GM18511 (cell line): ENCODE measurements around the gene NEK11.
"Not testable (repeated sequence)": the region's sequence is repeated elsewhere in the genome, so short reads cannot be mapped to it uniquely, and the experiment has no call there.

Experiments
- ATAC-seq: cut with Tn5 transposase; IDR thresholded peaks from one replicate; pipeline ENCODE4 v1.9.1; 2021; ENCODE audit warnings: mild to moderate bottlenecking, moderate library complexity; ENCODE audit not compliant: unreplicated experiment

The NEK11 gene

DNA sequence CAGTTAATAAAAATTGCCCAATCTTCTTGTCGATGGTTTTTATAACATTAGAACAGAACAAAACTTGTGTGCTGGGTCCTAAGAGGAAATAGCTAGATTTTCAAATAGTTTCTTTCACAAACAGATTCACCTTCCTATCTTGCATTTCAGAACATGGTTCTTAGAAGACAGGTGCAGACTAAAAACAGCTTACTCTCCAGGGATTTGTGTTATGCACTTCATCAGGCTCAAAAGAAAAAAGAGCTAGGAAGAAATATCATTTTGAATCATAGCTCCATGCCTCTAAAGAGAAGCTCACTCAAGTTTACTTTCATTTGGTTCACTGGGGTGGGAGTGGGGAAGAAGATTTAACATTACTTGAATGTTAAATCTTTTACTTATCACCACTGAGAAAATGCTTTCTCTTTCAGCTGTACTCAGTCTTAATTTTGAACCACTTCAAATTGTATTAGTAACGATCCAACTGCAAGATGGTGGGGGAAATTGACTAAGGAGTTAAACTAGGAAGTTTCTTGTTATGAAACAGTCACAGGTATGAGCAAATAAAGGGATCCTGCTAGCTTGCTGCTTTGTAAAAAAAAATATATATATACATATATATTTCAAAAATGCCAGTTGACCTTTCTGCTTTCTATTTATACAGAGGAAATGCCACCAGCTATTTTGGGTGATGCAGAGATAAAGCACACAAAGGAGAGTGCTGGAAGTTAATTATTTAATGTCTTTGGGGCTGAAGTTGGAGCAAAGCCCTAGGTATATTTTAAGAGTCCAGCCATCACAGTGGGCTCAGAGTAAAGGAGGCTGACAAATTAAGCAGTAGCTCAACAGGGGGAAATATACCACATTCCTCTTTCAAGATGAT, 326.6 kb downstream of the NEK11 start:
- ATAC-seq: peak; percentile 59

DNA sequence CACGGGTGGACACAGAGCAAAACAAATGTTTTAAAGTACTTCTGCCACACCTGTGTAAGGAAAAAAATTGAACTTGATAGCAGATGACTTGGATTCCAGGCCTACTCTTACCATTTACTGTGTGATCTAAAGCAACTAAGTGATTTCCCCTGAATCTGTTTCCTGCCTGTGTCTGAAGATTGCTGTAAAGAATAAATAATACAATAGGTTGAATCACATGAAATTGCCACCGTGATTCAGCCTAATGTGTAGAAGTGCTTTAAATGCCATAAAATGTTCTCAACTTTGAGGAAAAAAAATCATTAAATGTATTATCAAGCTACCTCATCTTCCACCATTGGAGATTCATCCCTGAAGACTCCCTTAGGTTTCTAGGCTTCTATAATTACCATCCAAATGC, 327.3 kb downstream of the NEK11 start:
- peak; percentile 22 for ATAC-seq

DNA sequence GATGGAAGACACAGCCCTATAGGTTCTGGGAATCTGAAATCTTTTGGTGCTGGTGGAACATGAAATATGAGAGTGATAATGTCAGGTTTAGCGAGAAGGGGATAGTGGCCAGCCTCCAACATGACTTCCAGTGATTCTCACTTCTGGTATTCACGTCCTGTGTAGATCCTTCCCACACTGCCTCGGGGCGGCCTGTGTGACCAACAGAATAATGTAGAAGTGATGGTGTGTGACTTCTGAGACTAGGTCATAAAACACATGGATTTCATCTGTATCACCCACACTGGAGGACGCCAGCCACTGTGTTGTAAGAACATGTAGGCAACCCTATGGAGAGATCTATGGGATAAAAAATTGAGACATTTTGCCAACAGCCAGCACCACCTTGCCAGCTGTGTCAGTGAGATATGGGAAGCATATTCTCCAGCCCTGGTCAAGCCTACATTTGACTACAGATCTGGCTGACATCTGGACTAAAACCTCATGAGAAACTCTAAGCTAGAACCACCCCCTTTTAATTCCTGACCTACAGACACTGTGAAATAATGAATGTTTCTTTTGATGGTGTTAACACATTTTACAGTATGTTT, 329.4 kb downstream of the NEK11 start:
- no peak for ATAC-seq

DNA sequence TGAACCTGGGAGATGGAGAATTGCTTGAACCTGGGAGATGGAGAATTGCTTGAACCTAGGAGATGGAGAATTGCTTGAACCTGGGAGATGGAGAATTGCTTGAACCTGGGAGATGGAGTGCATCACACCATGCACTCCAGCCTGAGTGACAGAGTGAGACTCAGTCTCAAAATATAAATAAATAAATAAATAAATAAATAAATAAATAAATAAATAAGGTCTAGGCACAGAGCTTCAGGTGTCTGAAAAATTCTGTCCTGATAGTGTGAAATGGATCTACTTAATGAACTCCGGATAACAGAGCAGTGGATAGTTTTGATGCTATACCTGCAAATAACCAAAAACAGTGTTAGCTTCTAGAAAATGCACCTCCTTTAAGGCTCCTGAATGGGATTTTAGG, 330.6 kb downstream of the NEK11 start:
- no peak for ATAC-seq

DNA sequence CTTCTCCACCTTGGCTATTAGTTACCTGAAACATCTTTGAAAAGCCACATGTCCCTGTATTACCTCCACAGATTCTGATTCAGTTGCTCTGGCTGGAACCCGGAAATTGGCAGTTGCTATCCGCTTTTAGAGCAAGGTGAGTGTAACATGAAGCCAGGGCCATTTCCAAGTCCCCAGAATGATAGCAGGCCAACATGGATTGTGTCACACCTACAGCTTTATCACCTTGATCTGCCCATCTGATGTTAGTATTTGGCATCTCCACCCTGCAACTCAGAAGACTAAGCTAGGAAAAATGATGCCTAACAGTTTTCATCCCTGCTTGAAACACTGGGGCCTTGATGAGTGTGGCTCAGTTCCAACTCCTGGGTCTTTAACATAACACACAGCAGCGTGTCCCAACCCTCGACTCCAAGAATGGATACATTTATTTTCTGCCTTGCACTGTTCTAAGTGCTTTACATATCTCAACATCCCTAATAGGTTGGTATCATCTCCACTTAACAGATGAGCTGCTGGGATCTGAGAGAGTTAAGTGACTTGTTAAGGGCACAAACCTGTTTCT, 333.6 kb downstream of the NEK11 start:
- no peak for ATAC-seq

DNA sequence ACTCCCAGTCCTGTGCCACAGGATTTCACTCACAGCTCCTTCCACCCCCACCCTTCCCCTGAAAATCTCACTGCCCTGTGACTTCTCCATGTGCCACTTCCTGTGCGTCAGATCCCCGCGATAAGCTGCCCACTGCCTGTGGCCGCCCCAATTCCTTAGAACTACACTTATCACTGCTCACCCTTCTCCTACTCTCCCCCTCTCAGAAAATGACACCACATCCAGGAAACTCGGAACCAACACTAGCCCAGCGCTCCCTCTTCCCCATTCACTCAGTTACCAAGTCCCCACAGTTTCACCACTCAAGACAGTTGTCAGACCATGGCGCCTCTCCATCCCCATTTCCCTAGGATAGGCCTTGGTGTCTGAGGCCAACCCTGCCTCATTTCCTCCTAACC, 334.4 kb downstream of the NEK11 start:
- ATAC-seq: not testable (repeated sequence)

DNA sequence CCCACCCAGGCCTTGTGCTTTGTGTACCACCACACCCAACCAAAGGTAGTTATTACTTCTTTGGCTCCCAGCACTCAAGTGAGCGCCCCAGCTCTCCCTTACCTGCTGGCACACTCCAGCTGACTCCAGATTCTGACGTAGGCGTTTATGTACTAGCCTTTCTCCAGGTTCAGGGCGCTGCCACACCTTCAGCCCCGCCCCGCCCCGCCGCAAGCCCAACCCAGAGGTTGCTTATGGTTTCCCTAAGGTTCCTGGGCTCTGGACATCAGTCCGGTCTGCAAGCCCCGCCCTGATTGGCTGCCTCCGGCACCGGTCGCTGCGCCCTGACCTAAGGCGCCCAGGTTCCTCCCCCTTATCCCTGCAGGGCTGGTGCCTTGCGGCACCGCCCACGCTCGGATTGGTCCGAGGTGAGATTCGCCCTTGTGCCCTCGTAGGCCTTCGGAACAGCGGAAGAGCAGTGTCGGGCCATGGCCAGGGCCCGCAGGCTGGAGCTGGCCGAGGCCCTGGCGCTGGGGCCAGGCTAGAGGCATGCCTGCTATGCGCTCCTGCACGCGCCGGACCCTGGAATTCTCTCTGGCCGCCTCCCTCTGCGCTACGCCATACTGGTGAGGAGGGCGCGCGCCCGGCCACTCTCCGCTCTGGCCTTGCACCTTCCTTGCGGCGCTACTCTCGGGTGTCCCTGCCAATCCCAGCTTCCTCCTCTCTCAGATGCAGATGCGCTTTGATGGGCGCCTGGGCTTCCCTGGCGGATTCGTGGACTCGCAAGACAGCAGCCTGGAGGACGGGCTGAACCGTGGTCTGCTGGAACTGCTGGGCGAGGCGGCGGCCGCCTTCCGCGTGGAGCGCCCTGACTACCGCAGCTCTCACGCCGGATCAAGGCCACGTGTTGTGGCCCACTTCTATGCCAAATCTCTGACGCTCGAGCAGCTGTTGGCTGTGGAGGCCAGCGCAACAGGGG, 335.1 kb downstream of the NEK11 start:
- peak; percentile 73 for ATAC-seq

DNA sequence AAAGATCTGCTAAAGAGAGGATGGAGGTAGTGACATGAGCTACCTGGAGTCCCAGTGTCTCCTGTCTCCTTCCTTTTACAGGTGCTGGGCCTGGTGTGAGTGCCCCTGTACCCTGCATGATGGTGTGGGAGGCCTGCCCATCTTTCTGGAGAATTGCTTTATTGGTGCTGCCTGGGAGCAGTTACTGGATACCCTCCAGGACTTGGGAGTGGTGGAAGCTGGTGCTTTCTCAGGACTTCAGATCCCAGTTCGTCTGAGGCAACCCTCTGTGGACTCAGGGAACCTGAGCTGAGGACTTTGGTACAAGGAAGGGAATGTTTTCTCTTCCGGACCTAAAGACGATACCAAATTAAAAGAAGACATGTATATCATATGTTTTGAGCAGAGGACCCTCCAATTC, 336.6 kb downstream of the NEK11 start:
- no peak for ATAC-seq

DNA sequence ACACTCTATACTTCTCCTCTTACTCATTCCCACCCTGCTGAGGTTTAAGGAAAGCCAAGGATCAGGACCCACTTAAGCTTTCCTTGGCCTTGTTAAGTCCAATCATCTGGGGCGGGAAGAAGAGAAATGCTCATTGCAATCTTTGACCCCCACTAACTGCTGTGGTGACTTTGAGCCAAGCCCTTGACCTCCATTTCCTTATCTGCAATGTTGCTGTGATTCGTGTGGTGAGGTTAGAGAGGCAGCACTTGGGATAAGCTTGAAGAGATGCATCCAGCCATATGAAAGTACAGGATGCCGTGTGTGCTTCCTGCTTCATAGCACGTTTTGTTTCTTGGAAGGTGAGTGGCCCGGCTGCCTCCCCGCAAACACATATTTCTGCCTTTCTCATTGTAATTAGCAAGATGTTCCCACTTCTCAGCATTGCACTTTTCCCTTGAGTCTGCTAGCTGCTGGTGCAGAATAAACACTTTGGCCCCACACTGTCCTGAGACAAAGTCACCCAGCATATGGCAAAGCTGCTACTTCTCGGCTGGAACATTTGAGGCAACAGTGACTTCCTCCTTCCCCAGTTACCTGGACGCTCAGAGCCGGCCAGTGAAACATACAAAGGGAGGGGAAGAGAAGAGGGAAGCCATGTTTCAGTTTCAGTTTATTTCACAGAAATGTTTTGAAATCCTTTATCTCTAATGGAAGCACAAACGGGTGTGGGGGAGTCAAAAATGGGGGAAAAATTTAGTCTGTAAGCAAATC, 344.4 kb downstream of the NEK11 start:
- ATAC-seq: no peak

DNA sequence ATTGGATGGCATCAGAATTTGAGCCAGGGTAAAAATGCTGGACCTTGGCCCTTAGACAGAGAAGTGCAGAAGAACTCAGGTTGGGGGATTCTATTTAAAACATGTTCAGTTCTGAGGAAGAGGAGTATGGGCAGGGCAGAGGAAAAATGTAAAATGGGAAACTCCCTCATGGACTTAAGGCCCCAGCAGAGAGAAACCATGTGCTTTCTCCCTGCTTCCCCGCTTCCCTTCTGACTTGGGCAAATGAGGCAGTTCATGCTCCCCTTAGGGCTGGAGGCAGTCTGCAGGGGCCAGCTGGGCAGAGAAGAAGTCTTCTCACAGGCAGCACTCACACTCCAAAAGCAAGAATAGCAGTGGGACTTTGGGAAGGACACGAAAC, 345.0 kb downstream of the NEK11 start:
- no peak for ATAC-seq

DNA sequence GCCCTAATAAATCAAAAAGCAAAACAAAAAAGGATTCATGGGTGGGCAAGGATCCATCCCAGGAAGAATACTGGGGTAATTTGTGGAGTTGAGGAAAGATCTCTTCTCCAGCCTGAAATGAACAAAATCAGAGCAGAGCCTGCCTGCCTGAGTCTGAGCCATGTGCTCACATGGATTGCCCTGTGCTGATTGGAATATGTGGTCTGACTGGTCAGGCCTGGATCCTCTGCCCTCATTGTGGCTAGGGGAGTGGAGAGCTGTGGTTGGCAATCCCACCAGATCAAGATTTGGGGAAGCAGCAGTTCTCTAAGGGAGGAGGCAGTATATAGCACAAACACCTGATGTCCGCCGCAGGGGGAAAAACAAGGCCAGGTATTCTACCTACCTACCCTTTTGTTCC, 348.1 kb downstream of the NEK11 start:
- no peak for ATAC-seq

DNA sequence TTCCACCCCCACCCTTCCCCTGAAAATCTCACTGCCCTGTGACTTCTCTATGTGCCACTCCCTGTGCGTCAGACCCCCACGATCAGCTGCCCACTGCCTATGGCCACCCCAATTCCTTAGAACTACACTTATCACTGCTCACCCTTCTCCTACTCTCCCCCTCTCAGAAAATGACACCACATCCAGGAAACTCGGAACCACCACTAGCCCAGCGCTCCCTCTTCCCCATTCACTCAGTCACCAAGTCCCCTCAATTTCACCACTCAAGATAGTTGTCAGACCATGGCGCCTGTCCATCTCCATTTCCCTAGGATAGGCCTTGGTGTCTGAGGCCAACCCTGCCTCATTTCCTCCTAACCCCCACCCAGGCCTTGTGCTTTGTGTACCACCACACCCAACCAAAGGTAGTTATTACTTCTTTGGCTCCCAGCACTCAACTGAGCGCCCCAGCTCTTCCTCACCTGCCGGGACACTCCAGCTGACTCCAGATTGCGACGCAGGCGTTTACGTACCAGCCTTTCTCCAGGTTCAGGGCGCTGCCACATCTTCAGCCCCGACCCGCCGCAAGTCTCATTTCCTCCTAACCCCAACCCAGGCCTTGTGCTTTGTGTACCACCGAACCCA, 354.3 kb downstream of the NEK11 start:
- peak; percentile 28 for ATAC-seq

DNA sequence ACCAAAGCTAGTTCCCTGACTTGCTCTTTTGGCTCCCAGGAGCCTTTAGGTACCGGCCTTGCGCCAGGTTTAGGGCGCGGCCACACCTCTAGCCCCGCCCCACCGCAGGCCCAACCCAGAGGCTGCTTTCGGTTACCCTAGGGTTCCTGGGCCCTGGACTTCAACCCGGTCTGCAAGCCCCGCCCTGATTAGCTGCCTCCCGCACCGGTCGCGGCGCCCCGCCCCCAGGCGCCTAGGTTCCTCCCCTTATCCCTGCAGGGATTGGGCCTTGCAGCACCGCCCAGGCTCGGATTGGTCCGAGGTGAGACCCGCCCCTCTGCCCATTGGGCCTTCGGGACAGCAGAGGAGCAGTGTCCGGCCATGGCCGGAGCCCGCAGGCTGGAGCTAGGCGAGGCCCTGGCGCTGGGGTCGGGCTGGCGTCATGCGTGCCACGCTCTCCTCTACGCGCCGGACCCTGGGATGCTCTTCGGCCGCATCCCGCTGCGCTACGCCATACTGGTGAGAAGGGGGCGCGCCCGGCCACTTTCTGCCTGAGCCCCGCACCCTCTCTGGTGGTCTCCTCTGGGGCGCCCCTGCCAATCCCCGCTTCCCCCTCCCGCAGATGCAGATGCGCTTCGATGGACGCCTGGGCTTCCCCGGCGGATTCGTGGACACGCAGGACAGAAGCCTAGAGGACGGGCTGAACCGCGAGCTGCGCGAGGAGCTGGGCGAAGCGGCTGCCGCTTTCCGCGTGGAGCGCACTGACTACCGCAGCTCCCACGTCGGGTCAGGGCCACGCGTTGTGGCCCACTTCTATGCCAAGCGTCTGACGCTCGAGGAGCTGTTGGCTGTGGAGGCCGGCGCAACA, 355.0 kb downstream of the NEK11 start, which contains the start of gene NUDT16:
Gene NUDT16 (plus strand): TSS at position 330 of the 847 bp plus-strand sequence. CDS start 31 bp downstream, at position 361.
- peak; percentile 97 for ATAC-seq

DNA sequence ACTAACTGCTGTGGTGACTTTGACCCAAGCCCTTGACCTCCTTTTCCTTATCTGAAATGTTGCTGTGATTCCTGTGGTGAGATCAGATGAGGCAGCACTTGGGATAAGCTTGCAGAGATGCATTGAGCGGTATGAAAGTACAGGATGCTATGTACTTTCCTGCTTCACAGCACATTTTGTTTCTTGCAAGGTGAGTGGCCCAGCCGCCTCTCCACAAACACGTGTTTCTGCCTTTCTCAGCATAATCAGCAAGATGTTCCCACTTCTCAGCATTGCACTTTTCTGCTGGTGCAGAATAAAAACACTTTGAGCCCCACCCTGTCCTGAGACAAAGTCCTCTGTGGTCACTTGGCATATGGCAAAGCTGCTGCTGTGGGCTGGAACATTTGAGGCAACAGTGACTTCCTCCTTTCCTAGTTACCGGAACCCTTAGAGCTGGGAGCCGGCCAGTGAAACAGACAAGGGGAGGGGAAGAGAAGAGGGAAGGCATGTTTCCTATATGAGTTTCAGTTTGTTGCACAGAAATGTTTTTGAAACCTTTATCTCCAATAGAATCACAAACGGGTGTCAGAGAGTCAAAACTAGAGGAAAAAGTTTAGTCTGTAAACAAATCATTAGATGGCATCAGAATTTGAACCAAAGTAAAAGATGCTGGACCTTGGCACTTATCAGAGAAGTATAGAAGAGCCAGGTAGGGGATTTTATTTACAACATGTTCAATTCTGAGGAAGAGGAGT, 359.9 kb downstream of the NEK11 start:
- no peak for ATAC-seq

DNA sequence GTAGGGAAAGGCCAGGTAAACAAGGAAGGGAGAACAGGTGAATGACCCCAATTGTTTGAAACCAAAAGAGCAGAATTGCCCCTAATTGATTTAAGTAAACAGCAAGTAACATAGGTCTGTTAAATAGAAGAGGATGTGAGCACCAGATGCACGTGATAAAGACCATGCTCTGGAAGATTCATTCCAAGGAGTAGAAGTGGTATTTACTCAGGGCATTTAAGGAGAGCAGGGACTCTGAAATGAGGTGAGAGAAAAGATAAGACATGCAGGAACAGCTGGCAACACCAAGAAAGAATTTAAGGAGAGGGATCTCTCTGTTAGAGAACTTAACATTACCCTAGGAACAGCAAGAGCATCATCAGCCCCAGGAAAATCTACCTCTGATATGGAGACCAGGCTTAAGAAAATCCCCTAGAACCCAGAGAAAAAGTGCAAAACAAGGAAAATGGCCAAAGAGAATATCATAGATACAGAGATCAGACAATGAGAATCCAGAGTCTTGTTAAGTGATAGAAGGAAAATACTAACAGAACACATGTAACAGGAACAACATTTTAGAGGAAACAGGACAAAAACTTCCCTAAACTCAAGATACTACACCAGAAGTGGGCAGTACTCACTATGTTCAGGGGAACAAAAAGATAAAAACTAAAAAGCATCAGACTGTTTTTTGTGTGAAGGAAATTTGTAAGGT, 361.3 kb downstream of the NEK11 start:
- no peak for ATAC-seq

DNA sequence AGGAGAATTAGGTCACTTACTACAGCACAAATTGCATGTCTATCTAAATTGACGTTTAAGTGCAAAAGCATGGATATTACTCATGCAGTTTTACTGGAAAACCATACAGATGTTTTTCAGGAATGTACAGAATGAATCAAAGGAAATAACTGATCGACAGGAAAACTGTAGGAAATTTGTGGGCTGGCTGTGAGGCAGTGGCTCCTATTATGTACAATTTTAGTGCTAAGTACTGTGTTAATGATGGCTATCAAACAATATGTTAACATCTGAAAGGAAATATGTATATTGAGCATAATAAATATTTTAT, 361.8 kb downstream of the NEK11 start:
- no peak for ATAC-seq

DNA sequence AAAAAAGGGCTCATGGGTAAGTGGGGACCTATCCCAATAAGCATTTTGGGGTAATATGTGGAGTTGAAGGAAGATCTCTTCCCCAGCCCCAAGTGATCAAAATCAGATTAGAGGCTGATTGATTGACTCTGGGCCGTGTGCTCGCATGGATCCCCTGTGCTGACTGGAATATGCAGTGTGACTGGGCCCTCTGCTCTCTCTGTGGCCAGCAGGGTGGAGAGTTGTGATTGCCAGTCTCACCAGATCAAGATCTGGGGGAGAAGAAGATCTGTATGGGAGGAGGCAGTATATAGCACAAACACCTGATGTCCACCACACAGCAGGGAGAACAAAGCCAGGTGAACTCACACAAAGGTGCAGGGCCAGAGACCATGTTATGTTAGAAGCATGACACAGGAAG, 363.7 kb downstream of the NEK11 start:
- no peak for ATAC-seq

DNA sequence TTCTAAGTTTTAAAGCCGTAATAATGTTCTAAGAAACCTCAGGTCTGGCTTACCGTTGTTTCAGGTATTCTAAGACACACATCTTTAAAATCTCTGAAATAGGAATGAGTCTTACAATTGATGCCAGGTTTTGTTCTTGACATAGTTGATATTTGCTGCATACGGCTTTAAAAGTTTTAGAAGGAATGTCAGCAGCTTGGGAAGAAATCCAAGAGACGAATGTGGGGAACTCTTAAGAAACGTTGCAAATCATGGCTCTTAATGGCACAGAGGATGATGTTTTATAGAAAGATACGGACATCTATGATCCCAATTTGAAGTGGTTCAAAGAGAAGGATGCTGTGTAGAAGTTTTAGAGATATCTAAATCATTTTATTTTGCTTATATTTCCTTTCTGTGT, 366.4 kb downstream of the NEK11 start:
- ATAC-seq: no peak
